HepG2 (cell line): Measurements from ENCODE around the gene ABRACL. TPM values are rescaled to one million over a fixed set of nuclear protein-coding genes. Genes with fewer than 3 reads are reported as not detected.

ENCODE experiments used
- ATAC-seq: fragments of 200-7000 bp; cut with Tn5 transposase; 3 replicates; pipeline ENCODE4 v1.9.1; 2020; ENCODE audit warnings: mild to moderate bottlenecking, moderate library complexity
- BruUV-seq: library from RNA; stranded (reverse); fragments of 400-500 nt; replicated peaks from 2 replicates; lab custom pipeline; 2021; lab: Mats Ljungman, UMichigan
- CTCF ChIA-PET: fragments of 300-600 bp; formaldehyde crosslinking; extraction: SDS; loops from one replicate; lab custom pipeline; 2021; ENCODE audit warnings: low total read pairs, inconsistent platforms, low intra/inter-chr PET ratio; lab: Yijun Ruan, JAX
- POLR2A ChIA-PET: fragments of 350-600 bp; sonication (Branson Sonifier 250); formaldehyde crosslinking; loops from one replicate; lab custom pipeline; 2020; ENCODE audit warnings: antibody characterized with exemption, inconsistent platforms; lab: Yijun Ruan, JAX
- DNase-seq: peaks from one replicate; pipeline ENCODE4 v3.0.0-alpha.2; 2015; ENCODE audit warnings: low spot score
- FAIRE-seq: peaks from 3 replicates; lab custom pipeline; 2011; peaks lifted over from hg19 to GRCh38; lab: Jason Lieb, UNC
- H2AFZ ChIP-seq: one replicate; pipeline ENCODE4 v1.6.1; 2011; ENCODE audit warnings: low read length, inconsistent platforms
- H3K27ac ChIP-seq: fragments of 300-600 bp; 3 replicates; pipeline ENCODE4 v1.8.0; 2011; ENCODE audit warnings: mixed run types, mild to moderate bottlenecking, mixed read lengths, low read length, inconsistent platforms; ENCODE audit not compliant: insufficient read depth; ENCODE audit errors: extremely low read length
- H3K27me3 ChIP-seq, 2 experiments: fragments of 200-600 bp in 1 of 2; 2 replicates in 1 of 2; 3 replicates in 1 of 2; pipeline versions ENCODE4 v1.6.0 to v1.8.0; 2011; ENCODE audit warnings: low read length in 2 of 2, mild to moderate bottlenecking in 2 of 2, moderate library complexity in 2 of 2, inconsistent platforms in 1 of 2; ENCODE audit not compliant: insufficient read depth in 2 of 2, control insufficient read depth in 1 of 2
- H3K36me3 ChIP-seq, 2 experiments: fragments of 200-600 bp in 1 of 2; replicated peaks in 1 of 2; 2 replicates in 1 of 2; 3 replicates in 1 of 2; pipeline versions ENCODE4 v1.5.1 to v1.8.0; 2011; ENCODE audit warnings: low read length in 2 of 2, inconsistent platforms in 1 of 2; ENCODE audit not compliant: insufficient read depth in 2 of 2, control insufficient read depth in 1 of 2
- H3K4me1 ChIP-seq: 2 replicates; pipeline ENCODE4 v1.5.1; 2012; ENCODE audit warnings: low read length, inconsistent platforms; ENCODE audit not compliant: insufficient read depth
- H3K4me2 ChIP-seq: 2 replicates; pipeline ENCODE4 v1.6.0; 2011; ENCODE audit warnings: low read depth, low read length, inconsistent platforms
- H3K4me3 ChIP-seq, 3 experiments: fragments of 200-600 bp in 1 of 3; sonication (generic), shearing (Covaris generic) in 1 of 3; replicated peaks in 1 of 3; 2 replicates each; pipeline ENCODE4 v1.5.1; 2011 to 2016; ENCODE audit warnings: low read length in 3 of 3, inconsistent platforms in 2 of 3, low read depth in 2 of 3, mild to moderate bottlenecking in 2 of 3, control low read depth in 1 of 3, mixed read lengths in 1 of 3; ENCODE audit not compliant: insufficient read depth in 1 of 3
- H3K79me2 ChIP-seq: one replicate; pipeline ENCODE4 v1.6.1; 2011; ENCODE audit warnings: low read length, inconsistent platforms; ENCODE audit not compliant: insufficient read depth
- H3K9ac ChIP-seq: 2 replicates; pipeline ENCODE4 v1.6.0; 2011; ENCODE audit warnings: mild to moderate bottlenecking, low read depth, low read length, inconsistent platforms; ENCODE audit not compliant: insufficient read depth
- H3K9me3 ChIP-seq: 2 replicates; pipeline ENCODE4 v1.5.1; 2012; ENCODE audit warnings: mild to moderate bottlenecking, low read length
- H4K20me1 ChIP-seq: 2 replicates; pipeline ENCODE4 v1.6.0; 2011; ENCODE audit warnings: inconsistent platforms, mild to moderate bottlenecking, low read length, moderate library complexity; ENCODE audit not compliant: insufficient read depth
- MAF1 ChIP-seq: sonication (generic); formaldehyde crosslinking; IDR thresholded peaks from 2 replicates; pipeline ENCODE4 v1.5.0; 2020; ENCODE audit warnings: missing genetic modification reagents, borderline replicate concordance
- NFE2L2 ChIP-seq: fragments of 150-350 bp; IDR thresholded peaks from 2 replicates; pipeline ENCODE4 v1.6.1; 2014; ENCODE audit warnings: low read length
- REPIN1 ChIP-seq: sonication (generic); formaldehyde crosslinking; IDR thresholded peaks from 2 replicates; pipeline ENCODE4 v1.8.0; 2022; ENCODE audit warnings: missing genetic modification reagents, low read depth, mild to moderate bottlenecking, borderline replicate concordance
- SRSF9 ChIP-seq: fragments of 200-400 bp; formaldehyde crosslinking; IDR thresholded peaks from 2 replicates; pipeline ENCODE4 v1.6.1; 2018; ENCODE audit warnings: borderline replicate concordance, mild to moderate bottlenecking, low read depth, low read length; ENCODE audit not compliant: insufficient read depth, poor library complexity, severe bottlenecking
- TCF7L2 ChIP-seq: IDR thresholded peaks from 2 replicates; pipeline ENCODE4 v1.6.1; 2011; ENCODE audit warnings: mild to moderate bottlenecking, low read depth, low read length, moderate library complexity
- ZBTB20 ChIP-seq: sonication (generic); formaldehyde crosslinking; IDR thresholded peaks from 2 replicates; pipeline ENCODE4 v1.8.1; 2023; ENCODE audit warnings: missing genetic modification reagents, low read depth, mild to moderate bottlenecking, borderline replicate concordance
- ZFP36L1 ChIP-seq: sonication (generic); formaldehyde crosslinking; IDR thresholded peaks from 2 replicates; pipeline ENCODE4 v1.8.0; 2022; ENCODE audit warnings: mild to moderate bottlenecking, missing genetic modification reagents, moderate library complexity
- ZNF614 ChIP-seq: IDR thresholded peaks from 2 replicates; pipeline ENCODE4 v1.6.1; 2018; ENCODE audit warnings: missing biosample characterization, missing genetic modification reagents, inconsistent platforms, borderline replicate concordance
- WGBS: methylation state at CpG from one replicate; pipeline ENCODE4 v1.1.6; 2017; ENCODE audit warnings: low lambda C conversion rate; 5-methylcytosine and 5-hydroxymethylcytosine counted together
- in situ Hi-C: cut with HindIII; loops from 2 replicates; pipeline ENCODE4 v1.10.0; 2017; ENCODE audit warnings: low pct_unique_long_range_greater_than_20kb; ENCODE audit not compliant: extremely low pct_ligation_motif_present
- intact Hi-C: fragments of 100-400 bp; cut with micrococcal nuclease; formaldehyde crosslinking; loops from one replicate; pipeline ENCODE4 v1.10.0; 2022; ENCODE audit not compliant: unreplicated experiment
- polyA plus RNA-seq, 8 experiments: library from polyadenylated mRNA; depleted of rRNA in 3 of 8; stranded (reverse) in 7 of 8; unstranded in 1 of 8; fragments of >200 nt; fragmentation: Illumina TruSeq in 4 of 8; extraction: Trizol in 4 of 8; gene quantifications; 2 replicates each; pipeline versions ENCODE4 v1.2.1 to v1.2.3, GENCODE V29; 2011 to 2016; ENCODE audit warnings: low read depth in 4 of 8, missing spikeins in 1 of 8, mixed read lengths in 1 of 8; ENCODE audit not compliant: insufficient read depth in 1 of 8
- total RNA-seq, 5 experiments: library from RNA; depleted of rRNA; stranded (reverse); fragments of >200 nt; fragmentation: Illumina TruSeq; extraction: Trizol; gene quantifications; 2 replicates each; pipeline ENCODE4 v1.2.3, GENCODE V29; 2016; ENCODE audit warnings: low read depth in 1 of 5
- TF ChIP-seq, protein P1 (sequence below): sonication (generic); formaldehyde crosslinking; IDR thresholded peaks from 2 replicates; pipeline ENCODE4 v1.4.0; 2020; ENCODE audit warnings: missing genetic modification reagents

The ABRACL gene
- total and polyA plus RNA-seq, 2 of the 13 experiments (the other 11 are each of a cell fraction or from before 2014, with no cell fraction given), result 1.4 to 5.4 TPM

- H3K79me2 ChIP-seq, result no peaks in the 10 kb centered on the region
- no peak overlapping the region for H3K4me3 ChIP-seq
- FAIRE-seq, result no peak
- no peak for ATAC-seq
- no peak overlapping the region for H3K9ac ChIP-seq
- BruUV-seq, result no TSS peak
- no peaks in the 10 kb centered on the region for H3K36me3 ChIP-seq
- no peaks in the 10 kb centered on the region for H3K4me1 ChIP-seq
- H3K27ac ChIP-seq, result no peak overlapping the region
- intact Hi-C loops (no loop called here), in situ Hi-C loops (no loop called here)
- H3K4me2 ChIP-seq, result no peak overlapping the region
- TF ChIP-seq ZFP36L1 (CRISPR knock-in tag) (no peak), NFE2L2 (peak; percentile 50; the same call in 1 of the 2 replicates)
- 0% methylated on average over 1 of the region's 1 CpG for WGBS
- H4K20me1 ChIP-seq, result no peaks in the 10 kb centered on the region
- POLR2A ChIA-PET, result no interaction called here
- no peak for DNase-seq
- no peak overlapping the region for H2AFZ ChIP-seq
- CTCF ChIA-PET, result no interaction called here
- H3K27me3 ChIP-seq, result peaks cover 0 to 5% of the 10 kb centered on the region in 2 experiments; a peak in 1 of 5 replicates
- H3K9me3 ChIP-seq, result no peaks in the 10 kb centered on the region
These were observed 34.5 kb downstream of the ABRACL start for GRCh38 chr6:139062932-139063646.

DNA sequence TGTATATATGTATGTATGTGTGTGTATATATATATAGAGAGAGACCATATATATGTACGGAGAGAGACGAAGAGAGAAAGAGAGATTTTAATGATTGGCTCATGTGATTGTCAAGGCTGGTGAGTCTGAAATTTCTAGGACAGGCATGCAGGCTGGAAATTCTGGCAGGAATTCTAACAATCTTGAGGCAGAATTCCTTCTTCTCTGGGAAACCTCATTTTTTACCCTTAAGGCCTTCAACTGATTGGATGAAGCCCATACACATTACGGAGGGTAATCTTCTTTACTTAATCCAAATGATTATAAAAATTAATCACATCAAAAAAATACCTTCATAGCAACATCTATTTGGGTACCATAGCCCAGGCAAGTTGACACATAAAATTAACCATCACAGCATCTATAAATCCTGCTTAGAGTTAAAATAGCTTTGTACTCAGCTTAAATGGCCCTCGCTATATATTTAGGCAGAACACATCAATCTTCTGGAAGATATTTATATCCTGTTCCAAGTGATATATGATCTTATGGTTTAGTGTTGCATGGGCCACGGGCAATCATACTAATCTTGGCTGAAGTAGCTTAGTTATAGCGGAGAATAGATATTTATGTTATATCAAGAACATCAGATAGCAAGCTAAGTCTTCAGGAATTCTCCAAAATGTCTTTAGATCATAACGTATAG, 36.6 kb downstream of the ABRACL start:
- H3K4me1 ChIP-seq, result no peaks in the 10 kb centered on the region
- no peak for ATAC-seq
- ChIA-PET CTCF (no interaction called here), POLR2A (no interaction called here)
- no peak overlapping the region for H3K9ac ChIP-seq
- H4K20me1 ChIP-seq, result no peaks in the 10 kb centered on the region
- H3K9me3 ChIP-seq, result no peaks in the 10 kb centered on the region
- H3K27me3 ChIP-seq, result peaks cover 0 to 5% of the 10 kb centered on the region in 2 experiments; a peak in 1 of 5 replicates
- FAIRE-seq, result no peak
- no peak overlapping the region for H3K4me2 ChIP-seq
- DNase-seq, result no peak
- BruUV-seq, result no TSS peak
- no peaks in the 10 kb centered on the region for H3K79me2 ChIP-seq
- no peaks in the 10 kb centered on the region for H3K36me3 ChIP-seq
- intact Hi-C loops, result no loop called here
- 21% methylated on average over 7 of the region's 7 CpGs for WGBS
- in situ Hi-C loops, result no loop called here
- H3K4me3 ChIP-seq, result no peak overlapping the region
- no peak overlapping the region for H2AFZ ChIP-seq
- no peak overlapping the region for H3K27ac ChIP-seq
- TF ChIP-seq ZBTB20 (no peak), MAF1 (CRISPR knock-in tag) (no peak), REPIN1 (CRISPR knock-in tag) (no peak), TCF7L2 (no peak), SRSF9 (no peak), ZNF614 (CRISPR knock-in tag) (no peak)
- TF ChIP-seq, protein P1, sequence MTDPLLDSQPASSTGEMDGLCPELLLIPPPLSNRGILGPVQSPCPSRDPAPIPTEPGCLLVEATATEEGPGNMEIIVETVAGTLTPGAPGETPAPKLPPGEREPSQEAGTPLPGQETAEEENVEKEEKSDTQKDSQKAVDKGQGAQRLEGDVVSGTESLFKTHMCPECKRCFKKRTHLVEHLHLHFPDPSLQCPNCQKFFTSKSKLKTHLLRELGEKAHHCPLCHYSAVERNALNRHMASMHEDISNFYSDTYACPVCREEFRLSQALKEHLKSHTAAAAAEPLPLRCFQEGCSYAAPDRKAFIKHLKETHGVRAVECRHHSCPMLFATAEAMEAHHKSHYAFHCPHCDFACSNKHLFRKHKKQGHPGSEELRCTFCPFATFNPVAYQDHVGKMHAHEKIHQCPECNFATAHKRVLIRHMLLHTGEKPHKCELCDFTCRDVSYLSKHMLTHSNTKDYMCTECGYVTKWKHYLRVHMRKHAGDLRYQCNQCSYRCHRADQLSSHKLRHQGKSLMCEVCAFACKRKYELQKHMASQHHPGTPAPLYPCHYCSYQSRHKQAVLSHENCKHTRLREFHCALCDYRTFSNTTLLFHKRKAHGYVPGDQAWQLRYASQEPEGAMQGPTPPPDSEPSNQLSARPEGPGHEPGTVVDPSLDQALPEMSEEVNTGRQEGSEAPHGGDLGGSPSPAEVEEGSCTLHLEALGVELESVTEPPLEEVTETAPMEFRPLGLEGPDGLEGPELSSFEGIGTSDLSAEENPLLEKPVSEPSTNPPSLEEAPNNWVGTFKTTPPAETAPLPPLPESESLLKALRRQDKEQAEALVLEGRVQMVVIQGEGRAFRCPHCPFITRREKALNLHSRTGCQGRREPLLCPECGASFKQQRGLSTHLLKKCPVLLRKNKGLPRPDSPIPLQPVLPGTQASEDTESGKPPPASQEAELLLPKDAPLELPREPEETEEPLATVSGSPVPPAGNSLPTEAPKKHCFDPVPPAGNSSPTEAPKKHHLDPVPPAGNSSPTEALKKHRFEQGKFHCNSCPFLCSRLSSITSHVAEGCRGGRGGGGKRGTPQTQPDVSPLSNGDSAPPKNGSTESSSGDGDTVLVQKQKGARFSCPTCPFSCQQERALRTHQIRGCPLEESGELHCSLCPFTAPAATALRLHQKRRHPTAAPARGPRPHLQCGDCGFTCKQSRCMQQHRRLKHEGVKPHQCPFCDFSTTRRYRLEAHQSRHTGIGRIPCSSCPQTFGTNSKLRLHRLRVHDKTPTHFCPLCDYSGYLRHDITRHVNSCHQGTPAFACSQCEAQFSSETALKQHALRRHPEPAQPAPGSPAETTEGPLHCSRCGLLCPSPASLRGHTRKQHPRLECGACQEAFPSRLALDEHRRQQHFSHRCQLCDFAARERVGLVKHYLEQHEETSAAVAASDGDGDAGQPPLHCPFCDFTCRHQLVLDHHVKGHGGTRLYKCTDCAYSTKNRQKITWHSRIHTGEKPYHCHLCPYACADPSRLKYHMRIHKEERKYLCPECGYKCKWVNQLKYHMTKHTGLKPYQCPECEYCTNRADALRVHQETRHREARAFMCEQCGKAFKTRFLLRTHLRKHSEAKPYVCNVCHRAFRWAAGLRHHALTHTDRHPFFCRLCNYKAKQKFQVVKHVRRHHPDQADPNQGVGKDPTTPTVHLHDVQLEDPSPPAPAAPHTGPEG (CRISPR knock-in tag), result no peak
